ENCODE results near the gene METTL1.
"Not testable (repeated sequence)": the region's sequence is repeated elsewhere in the genome, so short reads cannot be mapped to it uniquely, and the experiment has no call there.

METTL1 gene

GRCh38 chr12:57721846-57722608 lies 49.9 kb downstream of the METTL1 start:
- not testable (repeated sequence) for DNase-seq

- DNase-seq: no peak
These were observed 51.0 kb downstream of the METTL1 start for GRCh38 chr12:57720606-57721595.

GRCh38 chr12:57719777-57720605 lies 51.9 kb downstream of the METTL1 start:
- no peak for DNase-seq

- no peak for DNase-seq
These were observed 53.0 kb downstream of the METTL1 start for GRCh38 chr12:57718641-57719528.
